Measurements from ENCODE around the gene TBC1D22A. TPM values are rescaled to one million over a fixed set of nuclear protein-coding genes. Genes with fewer than 3 reads are reported as not detected.

TBC1D22A gene
- total RNA-seq, 1 experiment from 2014 or later = 20.9 TPM

DNA sequence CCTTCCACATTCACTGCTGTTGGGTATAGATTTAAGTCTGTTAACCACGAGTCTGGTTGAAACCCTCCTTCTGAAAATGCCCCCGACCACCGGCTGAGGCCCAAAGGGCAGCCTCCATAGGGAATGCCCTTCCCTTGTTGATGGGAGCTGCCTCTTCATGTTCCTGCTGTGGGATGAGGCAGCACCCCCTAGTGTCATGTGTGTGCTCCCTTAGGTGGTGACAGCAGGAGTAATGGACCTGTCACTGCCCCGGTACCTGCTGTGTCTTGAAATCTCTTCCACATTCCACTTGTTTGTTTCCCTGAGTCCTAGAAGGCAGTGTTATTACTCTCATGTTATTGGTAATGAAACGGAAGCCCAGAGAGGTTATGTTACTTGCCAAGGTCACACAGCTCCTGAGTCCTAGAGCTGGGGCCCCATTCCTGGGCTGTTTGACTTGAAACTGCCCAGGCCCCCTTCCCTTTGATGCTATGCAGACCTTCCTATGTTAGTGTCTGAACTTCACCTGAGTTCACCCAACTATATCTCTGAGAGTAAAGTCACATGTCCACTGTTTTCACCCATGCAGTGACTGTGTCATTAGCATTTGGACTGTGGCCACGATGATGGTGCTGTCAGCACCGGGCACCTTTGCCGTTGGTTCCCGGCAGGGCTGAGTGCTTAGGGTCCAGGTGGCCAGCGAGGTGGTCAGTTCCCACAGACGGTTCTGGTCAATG is 234.3 kb downstream of the TBC1D22A start:
- intact Hi-C loops (cut with micrococcal nuclease) = no loop called here
- Histone ChIP-seq H4K20me1 (ENCODE audit: insufficient read depth) (no peaks in the 10 kb centered on the region), H3K27me3 (ENCODE audit: insufficient read depth, low read length) (no peaks in the 10 kb centered on the region), H2AFZ (ENCODE audit: low read depth, low read length, poor library complexity, severe bottlenecking) (no peak overlapping the region), H3K4me1 (ENCODE audit: control insufficient read depth in 1 of 2, insufficient read depth in 2 of 2, low read length in 2 of 2) (peaks cover 3 to 16% of the 10 kb centered on the region in 2 experiments; a peak in 3 of 4 replicates), H3K27ac (ENCODE audit: low read depth, low read length) (no peak overlapping the region), H3K9me3 (ENCODE audit: control insufficient read depth in 1 of 2, insufficient read depth in 1 of 2, low read depth in 1 of 2, low read length in 2 of 2) (no peaks in the 10 kb centered on the region), H3K9ac (ENCODE audit: low read length) (no peak overlapping the region), H3K79me2 (ENCODE audit: insufficient read depth, low read length) (no peaks in the 10 kb centered on the region), H3K4me3 (replicated peaks in 1 of 2; ENCODE audit: low read depth in 1 of 2, low read length in 2 of 2) (no peak overlapping the region), H3K9me2 (ENCODE audit: insufficient read depth) (no peaks in the 10 kb centered on the region), H3K36me3 (ENCODE audit: control insufficient read depth in 1 of 2, insufficient read depth in 2 of 2, low read length in 2 of 2) (no peaks in the 10 kb centered on the region), H3K4me2 (ENCODE audit: low read length) (no peak overlapping the region)
- RAD21 ChIA-PET (ENCODE audit: low non-redundant PET in 1 of 2, low total read pairs in 2 of 2, uncharacterized antibody in 2 of 2, unreplicated experiment in 2 of 2) = no interaction called here
- DNase-seq (ENCODE audit: low read depth, low spot score) (no peak), ATAC-seq (peak; percentile 88)
- POLR2A ChIA-PET = no interaction called here
- BruUV-seq (replicated peaks) = no TSS peak
- TF ChIP-seq, protein P1, sequence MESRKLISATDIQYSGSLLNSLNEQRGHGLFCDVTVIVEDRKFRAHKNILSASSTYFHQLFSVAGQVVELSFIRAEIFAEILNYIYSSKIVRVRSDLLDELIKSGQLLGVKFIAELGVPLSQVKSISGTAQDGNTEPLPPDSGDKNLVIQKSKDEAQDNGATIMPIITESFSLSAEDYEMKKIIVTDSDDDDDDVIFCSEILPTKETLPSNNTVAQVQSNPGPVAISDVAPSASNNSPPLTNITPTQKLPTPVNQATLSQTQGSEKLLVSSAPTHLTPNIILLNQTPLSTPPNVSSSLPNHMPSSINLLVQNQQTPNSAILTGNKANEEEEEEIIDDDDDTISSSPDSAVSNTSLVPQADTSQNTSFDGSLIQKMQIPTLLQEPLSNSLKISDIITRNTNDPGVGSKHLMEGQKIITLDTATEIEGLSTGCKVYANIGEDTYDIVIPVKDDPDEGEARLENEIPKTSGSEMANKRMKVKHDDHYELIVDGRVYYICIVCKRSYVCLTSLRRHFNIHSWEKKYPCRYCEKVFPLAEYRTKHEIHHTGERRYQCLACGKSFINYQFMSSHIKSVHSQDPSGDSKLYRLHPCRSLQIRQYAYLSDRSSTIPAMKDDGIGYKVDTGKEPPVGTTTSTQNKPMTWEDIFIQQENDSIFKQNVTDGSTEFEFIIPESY (IDR thresholded peaks at IDR 0.05; ENCODE audit: extremely low read depth, insufficient replicate concordance, low read length) = no peak
- TF ChIP-seq RAD21 (IDR thresholded peaks at IDR 0.05; ENCODE audit: low read depth) (peak; percentile 48; the same call in 1 of the 2 replicates), ZNF274 (IDR thresholded peaks at IDR 0.05; ENCODE audit: low read depth, low read length) (no peak)
- TF ChIP-seq, protein P2, sequence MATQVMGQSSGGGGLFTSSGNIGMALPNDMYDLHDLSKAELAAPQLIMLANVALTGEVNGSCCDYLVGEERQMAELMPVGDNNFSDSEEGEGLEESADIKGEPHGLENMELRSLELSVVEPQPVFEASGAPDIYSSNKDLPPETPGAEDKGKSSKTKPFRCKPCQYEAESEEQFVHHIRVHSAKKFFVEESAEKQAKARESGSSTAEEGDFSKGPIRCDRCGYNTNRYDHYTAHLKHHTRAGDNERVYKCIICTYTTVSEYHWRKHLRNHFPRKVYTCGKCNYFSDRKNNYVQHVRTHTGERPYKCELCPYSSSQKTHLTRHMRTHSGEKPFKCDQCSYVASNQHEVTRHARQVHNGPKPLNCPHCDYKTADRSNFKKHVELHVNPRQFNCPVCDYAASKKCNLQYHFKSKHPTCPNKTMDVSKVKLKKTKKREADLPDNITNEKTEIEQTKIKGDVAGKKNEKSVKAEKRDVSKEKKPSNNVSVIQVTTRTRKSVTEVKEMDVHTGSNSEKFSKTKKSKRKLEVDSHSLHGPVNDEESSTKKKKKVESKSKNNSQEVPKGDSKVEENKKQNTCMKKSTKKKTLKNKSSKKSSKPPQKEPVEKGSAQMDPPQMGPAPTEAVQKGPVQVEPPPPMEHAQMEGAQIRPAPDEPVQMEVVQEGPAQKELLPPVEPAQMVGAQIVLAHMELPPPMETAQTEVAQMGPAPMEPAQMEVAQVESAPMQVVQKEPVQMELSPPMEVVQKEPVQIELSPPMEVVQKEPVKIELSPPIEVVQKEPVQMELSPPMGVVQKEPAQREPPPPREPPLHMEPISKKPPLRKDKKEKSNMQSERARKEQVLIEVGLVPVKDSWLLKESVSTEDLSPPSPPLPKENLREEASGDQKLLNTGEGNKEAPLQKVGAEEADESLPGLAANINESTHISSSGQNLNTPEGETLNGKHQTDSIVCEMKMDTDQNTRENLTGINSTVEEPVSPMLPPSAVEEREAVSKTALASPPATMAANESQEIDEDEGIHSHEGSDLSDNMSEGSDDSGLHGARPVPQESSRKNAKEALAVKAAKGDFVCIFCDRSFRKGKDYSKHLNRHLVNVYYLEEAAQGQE (IDR thresholded peaks at IDR 0.05; ENCODE audit: low read depth) = no peak
- TF ChIP-seq, protein P3, sequence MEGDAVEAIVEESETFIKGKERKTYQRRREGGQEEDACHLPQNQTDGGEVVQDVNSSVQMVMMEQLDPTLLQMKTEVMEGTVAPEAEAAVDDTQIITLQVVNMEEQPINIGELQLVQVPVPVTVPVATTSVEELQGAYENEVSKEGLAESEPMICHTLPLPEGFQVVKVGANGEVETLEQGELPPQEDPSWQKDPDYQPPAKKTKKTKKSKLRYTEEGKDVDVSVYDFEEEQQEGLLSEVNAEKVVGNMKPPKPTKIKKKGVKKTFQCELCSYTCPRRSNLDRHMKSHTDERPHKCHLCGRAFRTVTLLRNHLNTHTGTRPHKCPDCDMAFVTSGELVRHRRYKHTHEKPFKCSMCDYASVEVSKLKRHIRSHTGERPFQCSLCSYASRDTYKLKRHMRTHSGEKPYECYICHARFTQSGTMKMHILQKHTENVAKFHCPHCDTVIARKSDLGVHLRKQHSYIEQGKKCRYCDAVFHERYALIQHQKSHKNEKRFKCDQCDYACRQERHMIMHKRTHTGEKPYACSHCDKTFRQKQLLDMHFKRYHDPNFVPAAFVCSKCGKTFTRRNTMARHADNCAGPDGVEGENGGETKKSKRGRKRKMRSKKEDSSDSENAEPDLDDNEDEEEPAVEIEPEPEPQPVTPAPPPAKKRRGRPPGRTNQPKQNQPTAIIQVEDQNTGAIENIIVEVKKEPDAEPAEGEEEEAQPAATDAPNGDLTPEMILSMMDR (IDR thresholded peaks at IDR 0.05 in 2 of 3, conservative IDR thresholded peaks at IDR 0.05 in 1 of 3; ENCODE audit: borderline replicate concordance in 1 of 3, insufficient read depth in 1 of 3, low read depth in 2 of 3, low read length in 2 of 3) = peak; percentile 16 to 46 (median 42); a peak in 5 of 6 replicates
- CTCF ChIA-PET = interaction anchor here (0.9 to 1.3 kb wide), 2 partner anchors 152 to 433 kb away, joined by 3 to 6 read pairs; no protein-coding TSS in a partner anchor
